Duodenal mucosa (tissue), 2 donors: Measurements from ENCODE around the gene OGFOD1.
A peak's percentile ranks its signal among the peaks of the same experiment; 100 is the strongest.

ENCODE experiments used
- H3K27ac ChIP-seq: one replicate; pipeline ENCODE4 v1.7.0; 2013; ENCODE audit warnings: low read depth, low read length
- H3K27me3 ChIP-seq, 2 donors: one replicate each; pipeline ENCODE4 v1.7.0; 2013; ENCODE audit warnings: low read length in 2 of 2, control low read depth in 1 of 2; ENCODE audit not compliant: insufficient read depth in 2 of 2, control insufficient read depth in 1 of 2
- H3K36me3 ChIP-seq, 2 donors: one replicate each; pipeline ENCODE4 v1.7.0; 2013; ENCODE audit warnings: low read length in 2 of 2, control low read depth in 1 of 2; ENCODE audit not compliant: insufficient read depth in 2 of 2, control insufficient read depth in 1 of 2
- H3K4me1 ChIP-seq, 2 donors: one replicate each; pipeline ENCODE4 v1.7.0; 2013; ENCODE audit warnings: low read length in 2 of 2, control low read depth in 1 of 2; ENCODE audit not compliant: insufficient read depth in 2 of 2, control insufficient read depth in 1 of 2
- H3K4me3 ChIP-seq, 2 donors: one replicate each; pipeline ENCODE4 v1.7.0; 2013; ENCODE audit warnings: low read length in 2 of 2, low read depth in 1 of 2
- H3K9ac ChIP-seq, 2 donors: one replicate each; pipeline ENCODE4 v1.7.0; 2013; ENCODE audit warnings: low read length in 2 of 2, low read depth in 1 of 2
- H3K9me3 ChIP-seq, 2 donors: one replicate each; pipeline ENCODE4 v1.7.0; 2013; ENCODE audit warnings: low read length in 2 of 2, control low read depth in 1 of 2; ENCODE audit not compliant: control insufficient read depth in 1 of 2

OGFOD1 gene

GRCh38 chr16:56450986-56451752 is at the start of gene OGFOD1, which contains the start of gene NUDT21:
Gene OGFOD1, plus strand, starts transcription at chr16:56451554. Its CDS starts 59 bp downstream, at chr16:56451613.
Gene NUDT21, minus strand, starts transcription at chr16:56451332. Its CDS starts 130 bp downstream, at chr16:56451202.
- peaks cover 32 to 39% of the 10 kb centered on the region in 2 donors for H3K4me1 ChIP-seq
- H3K4me3 ChIP-seq = peak within 1 kb of the TSS; percentile 93 to 96
- H3K9ac ChIP-seq = peak within 1 kb of the TSS; percentile 78 to 85

GRCh38 chr16:56405977-56406672 is 45.2 kb upstream of the OGFOD1 start:
- Histone ChIP-seq H3K9ac (no peak overlapping the region), H3K36me3 (peaks cover 33 to 56% of the 10 kb centered on the region in 2 donors), H3K27ac (no peak overlapping the region), H3K4me3 (no peak overlapping the region), H3K9me3 (no peaks in the 10 kb centered on the region), H3K27me3 (no peaks in the 10 kb centered on the region), H3K4me1 (peaks cover 14 to 22% of the 10 kb centered on the region in 2 donors)

More at GRCh38 chr16:56450986-56451752, at the start of gene OGFOD1, which contains the start of gene NUDT21:
- H3K9me3 ChIP-seq = no peaks in the 10 kb centered on the region
- peak within 1 kb of the TSS; percentile 36 for H3K27ac ChIP-seq
- no peaks in the 10 kb centered on the region for H3K27me3 ChIP-seq
- peaks cover 5 to 23% of the 10 kb centered on the region in 2 donors for H3K36me3 ChIP-seq

- Histone ChIP-seq H3K27ac (peak overlapping the region; percentile 68), H3K4me3 (peak overlapping the region; percentile 50 to 55), H3K9me3 (no peaks in the 10 kb centered on the region), H3K36me3 (peaks cover 18 to 49% of the 10 kb centered on the region in 2 donors), H3K27me3 (no peaks in the 10 kb centered on the region), H3K9ac (peak overlapping the region; percentile 6 to 43), H3K4me1 (peaks cover 14 to 22% of the 10 kb centered on the region in 2 donors)
Measured at GRCh38 chr16:56408379-56409098, 42.8 kb upstream of the OGFOD1 start.

GRCh38 chr16:56409195-56409594 is 42.2 kb upstream of the OGFOD1 start:
- peaks cover 14 to 22% of the 10 kb centered on the region in 2 donors for H3K4me1 ChIP-seq
- no peaks in the 10 kb centered on the region for H3K9me3 ChIP-seq
- H3K27me3 ChIP-seq = no peaks in the 10 kb centered on the region
- peak overlapping the region; percentile 68 for H3K27ac ChIP-seq
- H3K9ac ChIP-seq = peak overlapping the region in 1 of 2 donors; percentile 45
- peaks cover 17 to 48% of the 10 kb centered on the region in 2 donors for H3K36me3 ChIP-seq
- H3K4me3 ChIP-seq = peak overlapping the region; percentile 50 to 55

- H3K9ac ChIP-seq = no peak overlapping the region
- no peak overlapping the region for H3K27ac ChIP-seq
- no peaks in the 10 kb centered on the region for H3K9me3 ChIP-seq
- no peaks in the 10 kb centered on the region for H3K27me3 ChIP-seq
- no peak overlapping the region for H3K4me3 ChIP-seq
- H3K4me1 ChIP-seq = peaks cover 17 to 22% of the 10 kb centered on the region in 2 donors
- H3K36me3 ChIP-seq = peaks cover 9 to 33% of the 10 kb centered on the region in 2 donors
Measured at GRCh38 chr16:56411123-56411522, 40.2 kb upstream of the OGFOD1 start.

- no peaks in the 10 kb centered on the region for H3K9me3 ChIP-seq
- H3K4me1 ChIP-seq = peaks cover 17 to 22% of the 10 kb centered on the region in 2 donors
- no peak overlapping the region for H3K9ac ChIP-seq
- no peak overlapping the region for H3K4me3 ChIP-seq
- H3K27ac ChIP-seq = no peak overlapping the region
- peaks cover 9 to 33% of the 10 kb centered on the region in 2 donors for H3K36me3 ChIP-seq
- no peaks in the 10 kb centered on the region for H3K27me3 ChIP-seq
Measured at GRCh38 chr16:56411624-56412023, 39.7 kb upstream of the OGFOD1 start.

- H3K9ac ChIP-seq = no peak overlapping the region
- H3K27me3 ChIP-seq = no peaks in the 10 kb centered on the region
- no peak overlapping the region for H3K4me3 ChIP-seq
- no peak overlapping the region for H3K27ac ChIP-seq
- peaks cover 4 to 24% of the 10 kb centered on the region in 2 donors for H3K36me3 ChIP-seq
- peaks cover 8 to 14% of the 10 kb centered on the region in 2 donors for H3K4me1 ChIP-seq
- no peaks in the 10 kb centered on the region for H3K9me3 ChIP-seq
Measured at GRCh38 chr16:56413381-56413780, 38.0 kb upstream of the OGFOD1 start.

GRCh38 chr16:56414366-56414765 is 37.0 kb upstream of the OGFOD1 start:
- Histone ChIP-seq H3K9me3 (no peaks in the 10 kb centered on the region), H3K4me1 (peaks cover 4 to 6% of the 10 kb centered on the region in 2 donors), H3K27me3 (no peaks in the 10 kb centered on the region), H3K9ac (no peak overlapping the region), H3K36me3 (peaks cover 2 to 14% of the 10 kb centered on the region in 2 donors), H3K4me3 (no peak overlapping the region), H3K27ac (no peak overlapping the region)

- Histone ChIP-seq H3K27ac (no peak overlapping the region), H3K36me3 (peaks cover 2 to 13% of the 10 kb centered on the region in 2 donors), H3K4me1 (peaks cover 0 to 3% of the 10 kb centered on the region in 2 donors), H3K4me3 (no peak overlapping the region), H3K9ac (no peak overlapping the region), H3K9me3 (no peaks in the 10 kb centered on the region), H3K27me3 (no peaks in the 10 kb centered on the region)
Measured at GRCh38 chr16:56415875-56416274, 35.5 kb upstream of the OGFOD1 start.
